A549 treated with AZD9567 at 1 μM for 4 hours (cell line): Measurements from ENCODE around the gene SPIB. TPM values are rescaled to one million over a fixed set of nuclear protein-coding genes. Genes with fewer than 3 reads are reported as not detected.

ENCODE experiments used
- total RNA-seq: library from RNA; stranded (reverse); fragments of 200-300 nt; extraction: Qiagen RNA extraction; gene quantifications from 5 replicates; pipeline ENCODE4 v1.2.3, GENCODE V29; 2022; ENCODE audit not compliant: insufficient read depth

Gene SPIB
- total RNA-seq: 0.10 to 0.31 TPM (median 0.19 TPM) in 4 of 5 replicates, not detected in the other

DNA sequence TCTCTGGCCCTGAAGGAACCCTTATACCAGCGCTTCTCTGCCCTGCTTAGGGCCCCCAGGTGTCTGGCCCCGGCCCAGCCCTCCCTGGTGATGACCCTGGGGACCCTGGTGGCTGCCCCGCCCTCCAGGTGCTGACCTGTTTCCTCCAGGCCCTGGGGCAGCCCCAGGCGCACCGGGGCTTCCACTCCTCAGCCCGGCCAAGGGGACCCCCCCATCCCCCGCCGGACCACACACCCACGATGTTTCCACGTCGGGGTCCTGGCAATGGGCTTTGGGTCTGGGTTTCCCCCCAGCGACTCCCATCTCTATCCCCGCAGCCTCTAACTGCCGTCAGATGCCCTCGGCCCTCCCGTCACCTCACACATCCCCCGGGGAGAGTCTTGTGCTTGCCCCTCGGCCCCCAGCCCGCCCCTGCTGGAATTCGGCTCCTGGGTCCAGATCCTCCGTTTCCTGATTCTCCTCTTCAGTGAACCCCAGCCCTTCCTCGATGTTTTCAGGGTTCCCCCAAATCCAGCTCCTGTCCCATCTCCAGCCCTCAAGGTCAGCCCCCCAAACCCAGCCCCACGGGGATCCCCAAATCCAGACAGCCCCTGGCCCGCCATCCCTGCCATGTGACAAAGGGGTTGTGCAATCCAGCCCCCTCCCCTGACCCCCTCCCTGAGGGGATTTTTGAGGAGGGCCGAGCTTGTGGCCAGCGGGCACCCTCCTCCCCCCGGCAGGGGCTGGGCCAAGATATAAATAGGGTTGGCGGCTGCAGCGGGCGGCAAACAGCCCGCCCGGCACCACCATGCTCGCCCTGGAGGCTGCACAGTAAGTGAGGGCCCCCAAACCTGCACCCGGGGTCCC, at the start of gene SPIB:
SPIB (plus strand) TSS at position 763 of the 846 bp plus-strand sequence; CDS start at position 788, 25 bp downstream.

DNA sequence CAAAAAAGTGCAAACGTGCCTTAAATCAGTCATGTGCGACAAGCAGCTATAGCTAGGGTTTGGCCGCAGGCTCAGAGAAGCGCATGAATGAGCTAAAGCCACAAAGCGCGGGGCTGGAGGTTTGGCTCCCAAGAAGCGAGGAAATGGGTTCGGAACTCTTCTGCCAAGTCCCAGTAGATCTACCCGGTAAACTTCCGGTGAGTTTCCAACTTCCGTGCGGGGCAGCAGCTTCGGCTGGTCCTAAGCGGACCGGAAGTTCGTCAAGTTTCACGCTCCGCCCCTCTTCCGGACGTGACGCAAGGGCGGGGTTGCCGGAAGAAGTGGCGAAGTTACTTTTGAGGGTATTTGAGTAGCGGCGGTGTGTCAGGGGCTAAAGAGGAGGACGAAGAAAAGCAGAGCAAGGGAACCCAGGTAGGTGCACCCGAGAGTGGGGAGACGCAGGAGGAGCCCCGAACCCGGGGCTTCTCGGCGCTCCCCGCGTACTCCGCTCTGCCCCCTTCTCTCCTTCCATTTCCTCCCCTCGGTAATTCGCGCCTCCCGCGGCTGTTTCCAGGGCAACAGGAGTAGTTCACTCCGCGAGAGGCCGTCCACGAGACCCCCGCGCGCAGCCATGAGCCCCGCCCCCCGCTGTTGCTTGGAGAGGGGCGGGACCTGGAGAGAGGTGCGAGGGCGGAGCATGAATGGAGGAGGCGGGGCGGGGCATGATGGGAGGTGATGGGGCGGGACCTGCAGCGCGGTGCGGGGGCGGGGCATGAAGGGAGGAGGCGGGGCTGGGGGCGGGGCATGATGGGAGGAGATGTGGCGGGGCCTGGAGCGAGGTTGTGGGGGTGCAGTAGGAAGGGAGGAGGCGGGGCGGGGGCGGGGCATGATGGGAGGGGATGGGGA, 42.3 kb upstream of the SPIB start, which contains the start of gene NR1H2:
NR1H2 (plus strand) TSS at position 292 of the 885 bp plus-strand sequence. CDS start 1,149 bp downstream, outside the sequence.

DNA sequence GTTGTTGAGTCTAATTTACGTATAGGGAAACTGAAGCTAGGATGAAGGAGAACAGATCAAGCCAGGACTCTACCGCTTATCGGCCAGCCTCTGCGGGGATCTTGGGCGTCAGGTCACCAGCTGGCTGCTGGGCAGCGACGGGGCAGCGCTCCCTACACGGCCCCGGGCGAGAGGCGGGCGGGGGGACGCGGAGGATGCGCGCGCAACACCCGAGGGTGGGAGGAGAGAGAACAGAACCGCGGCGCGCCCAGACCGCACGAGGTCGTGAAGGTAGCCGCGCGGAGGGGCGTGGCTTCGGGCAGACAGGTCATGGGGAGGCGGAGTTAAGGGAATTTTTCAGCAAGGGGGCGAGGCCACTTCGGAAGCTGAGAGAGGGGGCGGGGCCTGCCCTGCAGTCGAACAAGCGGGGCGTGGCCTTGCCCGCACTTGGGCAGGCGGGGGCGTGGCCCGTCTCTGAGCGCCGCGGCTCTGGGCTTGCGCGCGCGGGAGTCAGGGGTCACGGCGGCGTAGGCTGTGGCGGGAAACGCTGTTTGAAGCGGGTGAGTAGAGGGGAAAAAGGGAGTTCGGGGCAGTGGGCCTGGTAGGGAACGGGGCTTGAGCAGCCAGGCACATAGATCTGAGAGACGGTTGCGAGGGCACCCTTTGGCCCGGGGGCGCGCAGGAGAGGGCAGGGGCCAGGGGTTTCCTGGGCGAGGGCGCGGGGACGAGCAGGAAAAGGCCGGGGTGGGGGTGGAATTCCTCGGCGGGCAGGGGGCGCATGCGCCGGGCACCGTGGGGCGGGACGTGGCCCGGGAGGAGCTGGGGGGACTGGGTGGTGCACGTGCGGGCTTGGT, 34.7 kb upstream of the SPIB start, which contains the start of gene POLD1:
POLD1 (plus strand) TSS at position 496 of the 833 bp plus-strand sequence. CDS start 14,505 bp downstream, outside the sequence.

DNA sequence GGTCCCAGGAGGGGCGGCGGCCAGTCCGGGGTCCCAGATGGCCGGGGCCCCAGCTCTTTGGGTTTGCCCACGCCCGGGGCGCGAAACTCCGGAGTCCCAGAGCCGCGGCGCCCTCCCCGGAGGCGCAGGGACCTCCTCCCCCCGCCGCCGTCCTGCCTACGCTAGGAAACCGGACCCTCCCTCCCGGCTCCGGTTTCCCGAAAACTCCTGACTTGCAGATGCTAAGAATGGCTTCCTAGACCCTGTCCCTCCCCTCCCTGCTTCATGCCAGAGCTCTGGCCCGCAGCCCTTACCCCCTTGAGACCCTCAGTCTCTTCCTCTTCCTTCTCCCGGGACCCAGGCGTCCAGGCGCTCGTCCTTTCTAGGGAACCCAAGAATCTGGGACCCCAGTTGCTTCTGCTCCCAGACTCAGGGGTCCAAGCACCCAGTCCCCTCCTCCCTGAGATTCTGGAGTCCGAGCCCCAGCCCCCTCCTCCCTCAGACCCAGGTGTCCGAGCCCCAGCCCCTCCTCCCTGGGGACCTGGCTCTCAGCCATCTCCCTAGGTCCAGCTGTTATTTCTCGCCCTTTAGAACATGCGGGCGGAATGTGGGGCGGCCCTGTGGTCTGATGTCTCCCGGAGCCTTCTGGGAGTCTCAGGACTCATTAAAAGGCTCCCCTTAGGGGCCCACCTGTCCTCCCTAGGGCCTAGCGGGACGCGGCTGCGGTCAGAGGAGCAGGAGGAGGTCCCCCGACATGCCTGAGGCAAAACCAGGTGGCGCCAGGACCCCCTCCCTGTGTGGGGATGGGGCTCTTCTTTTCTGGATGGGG, 13.7 kb downstream of the SPIB start, which contains the start of gene MYBPC2:
MYBPC2 (plus strand) TSS at position 672 of the 808 bp plus-strand sequence; CDS start at position 734, 62 bp downstream.

DNA sequence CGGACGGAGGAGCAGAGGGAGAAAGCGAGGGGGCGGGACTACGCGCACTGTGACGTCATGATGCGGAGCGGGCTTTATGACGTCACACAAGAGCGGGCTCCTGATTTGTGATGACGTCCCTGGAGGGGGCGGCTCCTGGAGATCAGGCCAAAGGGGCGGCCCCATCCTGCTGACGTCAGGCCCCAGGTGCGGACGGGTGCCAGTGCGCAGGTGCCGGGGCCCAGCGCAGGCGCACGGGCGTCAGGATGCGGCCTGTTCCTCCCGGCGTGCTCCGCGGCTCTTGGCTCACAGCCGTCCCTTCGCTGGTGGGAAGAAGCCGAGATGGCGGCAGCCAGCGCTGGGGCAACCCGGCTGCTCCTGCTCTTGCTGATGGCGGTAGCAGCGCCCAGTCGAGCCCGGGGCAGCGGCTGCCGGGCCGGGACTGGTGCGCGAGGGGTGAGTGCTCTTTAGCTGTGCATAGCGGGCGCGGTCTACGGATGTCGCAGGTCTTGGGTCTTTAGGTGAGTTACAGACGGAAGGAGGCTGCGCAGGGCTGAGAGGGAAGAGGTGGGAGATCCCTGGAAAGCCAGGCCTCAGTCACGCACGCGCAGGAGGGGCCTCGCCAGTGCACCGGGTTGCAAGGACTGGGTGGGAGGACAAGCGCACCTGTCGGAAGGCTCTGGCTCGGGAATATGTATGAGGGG, 57.6 kb downstream of the SPIB start, which contains the start of the genes EMC10 and GARIN5A:
EMC10 (plus strand) TSS at position 284 of the 683 bp plus-strand sequence; CDS start at position 322, 38 bp downstream.
GARIN5A (minus strand) TSS at position 625 of the 683 bp plus-strand sequence; CDS start at position 165, 460 bp downstream.

Other genes starting within 250 kb of the SPIB start
- gene MYH14, start 215.3 kb upstream of the SPIB start, total RNA-seq: 4.3 to 6.6 TPM (median 6.0 TPM) in 5 replicates
- gene KCNC3, start 89.6 kb upstream of the SPIB start, total RNA-seq: 1.2 to 2.1 TPM (median 1.9 TPM) in 5 replicates
- gene NAPSA, start 53.3 kb upstream of the SPIB start, total RNA-seq: 0.77 to 1.1 TPM (median 0.91 TPM) in 4 of 5 replicates, not detected in the other
- 57.6 to 80.9 TPM (median 78.3 TPM) in 5 replicates for gene NR1H2, start 42.5 kb upstream of the SPIB start, total RNA-seq
- 63.6 to 89.7 TPM (median 86.9 TPM) in 5 replicates for gene POLD1, start 34.6 kb upstream of the SPIB start, total RNA-seq
- not detected in 5 replicates for gene MYBPC2, start 14.0 kb downstream of the SPIB start, total RNA-seq
- 114 to 169 TPM (median 165 TPM) in 5 replicates for gene EMC10, start 57.6 kb downstream of the SPIB start, total RNA-seq
- 1.5 to 2.6 TPM (median 2.0 TPM) in 4 of 5 replicates, not detected in the other for gene GARIN5A, start 57.9 kb downstream of the SPIB start, total RNA-seq
- 50.9 to 88.9 TPM (median 81.5 TPM) in 5 replicates for gene JOSD2, start 92.3 kb downstream of the SPIB start, total RNA-seq
- not detected in 5 replicates for gene ASPDH, start 95.0 kb downstream of the SPIB start, total RNA-seq
- 0.30 to 0.40 TPM (median 0.32 TPM) in 4 of 5 replicates, not detected in the other for gene LRRC4B, start 149.5 kb downstream of the SPIB start, total RNA-seq
- gene SYT3, start 220.9 kb downstream of the SPIB start, total RNA-seq: 0.34 to 0.69 TPM (median 0.42 TPM) in 4 of 5 replicates, not detected in the other
- gene C19orf81, start 230.5 kb downstream of the SPIB start, total RNA-seq: 8.9 to 10.6 TPM (median 10.3 TPM) in 4 of 5 replicates, not detected in the other